Embryonic facial prominence (tissue), 1 donor: ENCODE measurements around the gene CCDC148.

Experiments used
- DNase-seq: peaks from one replicate; pipeline ENCODE4 v3.0.0-alpha.2; 2016; ENCODE audit errors: extremely low spot score

The CCDC148 gene

DNA sequence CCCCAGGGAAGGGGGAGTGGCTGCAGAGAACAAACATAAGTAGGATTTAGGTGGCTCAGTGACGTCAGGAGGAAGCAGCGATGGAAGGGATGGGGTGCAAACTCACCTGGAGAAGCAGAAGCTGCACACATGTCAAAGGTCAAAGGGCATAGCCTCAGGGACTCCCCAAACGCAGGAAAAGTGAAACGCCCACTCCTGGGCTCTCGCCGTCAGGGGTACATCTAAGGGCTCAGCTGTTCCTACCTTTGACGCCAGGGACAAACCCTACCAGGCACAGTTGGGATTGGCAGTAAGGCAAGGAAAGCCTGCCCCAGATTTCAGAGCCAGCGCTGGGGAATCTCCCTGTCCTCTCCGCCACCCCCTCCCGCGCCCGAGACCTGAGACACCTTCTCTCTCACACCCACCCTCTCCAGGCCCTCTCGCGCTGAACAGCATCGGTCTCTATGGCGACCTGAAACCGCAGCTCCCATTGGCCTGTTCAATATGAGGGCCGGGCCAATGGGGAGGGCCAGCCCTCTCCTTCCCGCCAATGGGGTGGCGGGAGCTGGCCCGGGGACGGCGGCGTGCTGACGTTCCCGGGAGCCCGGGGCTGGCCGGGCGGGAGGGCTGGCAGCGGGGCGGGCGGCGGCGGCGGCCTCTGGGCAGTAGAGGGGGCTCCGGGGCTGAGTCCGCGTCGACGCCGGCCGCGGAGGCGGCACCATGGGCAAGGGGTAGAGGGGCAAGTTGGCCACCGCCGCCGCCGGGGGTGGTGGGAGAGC lies at the start of gene CCDC148, which contains the start of gene PKP4:
Gene CCDC148 (minus strand): TSS at position 445 of the 758 bp plus-strand sequence. CDS start 314 bp downstream, at position 131.
Gene PKP4 (plus strand): TSS at position 644 of the 758 bp plus-strand sequence. CDS start 76,233 bp downstream, outside the sequence.
- DNase-seq: peak; percentile 89

- no peak for DNase-seq
These were observed 48.9 kb upstream of the CCDC148 start for GRCh38 chr2:158505448-158505934.

- no peak for DNase-seq
These were observed 47.5 kb upstream of the CCDC148 start for GRCh38 chr2:158504088-158504487.

DNA sequence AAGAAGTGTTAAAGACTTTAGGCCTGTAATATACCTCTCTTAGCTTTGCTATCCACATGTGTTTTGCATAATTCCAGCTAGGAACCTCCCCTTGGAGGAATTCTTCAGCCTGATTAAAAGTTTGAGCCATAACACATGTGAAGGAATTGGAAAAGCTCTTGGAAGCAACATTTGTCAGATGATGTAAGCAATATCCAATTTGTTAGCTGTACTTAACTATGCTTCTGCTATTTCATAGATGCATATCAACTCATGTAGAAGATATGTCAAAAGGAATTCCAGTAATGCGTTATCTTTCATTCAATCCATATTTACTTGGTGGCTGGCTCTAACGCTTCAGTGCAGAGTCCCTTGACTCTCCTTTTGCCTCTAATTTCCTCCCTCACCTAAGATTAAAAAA lies 46.4 kb upstream of the CCDC148 start:
- no peak for DNase-seq

DNA sequence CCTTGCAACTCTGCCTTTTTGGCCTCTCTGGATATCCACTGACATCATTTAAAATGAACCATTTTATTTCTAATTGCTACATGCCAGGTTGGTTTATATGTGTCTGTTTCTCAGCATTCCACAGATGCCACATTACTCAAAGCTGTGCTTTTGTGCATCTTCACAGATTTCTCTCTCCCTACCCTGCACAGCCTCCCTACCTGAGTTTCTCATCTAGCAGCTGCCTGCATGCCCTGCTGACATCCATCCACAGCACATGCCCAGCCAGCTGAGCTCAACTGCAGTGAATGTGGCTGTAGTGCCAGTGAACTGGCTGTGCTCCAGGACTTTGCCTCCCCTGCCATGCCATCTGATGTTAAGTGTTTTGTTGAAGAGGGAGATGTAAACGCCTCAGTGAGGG lies 44.7 kb upstream of the CCDC148 start:
- DNase-seq: no peak

DNA sequence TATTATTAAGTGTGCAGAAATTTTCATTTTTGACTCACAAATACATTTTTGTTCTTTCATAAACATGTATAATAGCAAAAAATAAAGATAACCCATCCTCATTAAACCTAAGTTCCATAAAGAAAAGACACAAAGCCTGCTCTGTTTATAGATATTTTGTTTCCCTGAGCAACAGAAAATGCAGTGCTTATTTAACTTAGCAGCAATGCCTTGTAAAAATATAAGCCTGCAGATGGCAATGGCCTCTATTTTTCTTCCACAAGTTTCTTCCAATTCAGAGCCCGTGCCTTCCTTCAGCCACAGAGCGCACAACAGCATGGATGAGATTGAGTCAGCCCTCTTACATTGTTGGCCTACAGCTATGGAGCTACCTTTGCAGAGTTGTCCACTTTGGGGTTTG lies 43.8 kb upstream of the CCDC148 start:
- no peak for DNase-seq

GRCh38 chr2:158499383-158499782 lies 42.8 kb upstream of the CCDC148 start:
- DNase-seq: no peak

- DNase-seq: no peak
These were observed 42.2 kb upstream of the CCDC148 start for GRCh38 chr2:158498749-158499136.

- DNase-seq: no peak
These were observed 41.6 kb upstream of the CCDC148 start for GRCh38 chr2:158498043-158498748.

DNA sequence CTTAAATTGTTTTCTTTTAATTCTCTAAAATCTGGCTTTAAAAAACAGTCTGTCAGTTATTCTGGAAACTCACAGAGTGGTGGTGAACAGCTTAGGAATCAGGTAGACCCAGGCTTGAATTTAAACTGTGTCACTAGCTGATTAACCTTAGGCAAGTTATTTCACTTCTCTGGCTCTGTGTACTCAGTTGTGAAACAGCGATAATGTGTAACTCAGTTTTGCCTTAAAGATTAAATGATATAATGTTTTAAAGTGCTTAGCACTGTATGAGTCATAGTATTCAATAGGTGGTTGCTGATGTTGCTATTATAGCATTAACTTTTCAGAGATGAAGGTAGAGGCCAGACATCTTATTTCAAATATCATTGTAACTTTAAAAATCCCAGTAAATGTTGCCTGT lies 40.9 kb upstream of the CCDC148 start:
- DNase-seq: no peak

- DNase-seq: no peak
These were observed 40.4 kb upstream of the CCDC148 start for GRCh38 chr2:158496986-158497385.

GRCh38 chr2:158495175-158495574 lies 38.6 kb upstream of the CCDC148 start:
- DNase-seq: no peak

DNA sequence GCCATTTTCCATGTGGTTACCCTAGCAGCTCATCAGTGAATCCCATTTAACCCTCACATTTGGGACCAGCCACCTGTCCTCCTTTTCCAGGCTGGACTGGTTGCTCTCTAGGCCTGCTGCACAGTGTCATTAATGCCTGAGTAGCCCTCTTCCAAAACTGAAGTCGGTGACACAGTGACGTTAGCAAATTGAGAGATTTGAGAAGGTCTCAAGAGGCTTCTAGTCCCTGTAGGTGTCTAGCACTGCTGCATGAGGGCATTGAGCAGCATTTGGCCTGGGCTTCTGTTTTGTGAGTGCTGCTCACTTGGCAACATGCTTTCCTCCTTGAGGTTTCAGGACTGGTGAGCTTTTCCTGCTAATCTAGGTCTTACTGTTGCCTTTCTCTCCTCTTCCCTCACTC lies 36.9 kb upstream of the CCDC148 start:
- DNase-seq: no peak

DNA sequence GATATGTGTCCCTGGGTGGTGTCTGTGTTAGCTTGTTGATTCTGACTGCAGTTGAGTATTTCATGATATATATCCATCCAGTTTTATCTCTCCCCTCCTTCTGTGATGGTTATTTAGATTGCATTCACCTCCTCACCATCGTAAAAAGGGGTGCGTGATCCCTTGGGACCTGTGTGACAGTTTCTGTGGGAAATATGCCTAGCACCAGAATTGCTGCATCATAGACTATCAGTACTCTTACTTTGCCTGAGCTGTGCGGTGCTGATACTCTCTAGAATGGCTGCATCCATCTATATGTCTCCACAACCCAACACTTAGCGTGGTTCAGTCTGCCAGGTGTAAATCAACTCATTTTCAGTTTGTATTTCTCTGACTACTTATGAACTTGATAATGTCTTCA lies 34.5 kb upstream of the CCDC148 start:
- DNase-seq: no peak

- no peak for DNase-seq
These were observed 33.0 kb upstream of the CCDC148 start for GRCh38 chr2:158489366-158490112.

- no peak for DNase-seq
These were observed 32.1 kb upstream of the CCDC148 start for GRCh38 chr2:158488442-158489216.

DNA sequence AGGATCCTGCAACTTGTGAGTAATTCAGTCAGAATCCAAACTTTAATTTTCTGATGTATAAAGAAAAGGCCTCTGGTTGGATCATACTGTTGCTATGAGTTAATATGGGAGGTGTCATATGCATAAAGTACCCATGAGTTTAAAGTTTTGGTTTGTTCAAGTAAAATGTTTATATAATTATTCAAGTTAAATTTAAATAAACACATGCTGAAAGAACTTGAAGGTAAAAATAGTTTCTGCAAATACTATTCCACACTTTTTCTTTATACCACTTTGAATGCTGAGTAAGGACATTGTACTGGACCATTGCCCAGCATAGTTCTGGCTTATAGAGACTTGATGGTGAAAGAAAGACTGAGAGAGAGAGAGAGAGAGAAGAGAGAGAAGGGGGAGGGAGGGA lies 30.9 kb upstream of the CCDC148 start:
- DNase-seq: no peak

DNA sequence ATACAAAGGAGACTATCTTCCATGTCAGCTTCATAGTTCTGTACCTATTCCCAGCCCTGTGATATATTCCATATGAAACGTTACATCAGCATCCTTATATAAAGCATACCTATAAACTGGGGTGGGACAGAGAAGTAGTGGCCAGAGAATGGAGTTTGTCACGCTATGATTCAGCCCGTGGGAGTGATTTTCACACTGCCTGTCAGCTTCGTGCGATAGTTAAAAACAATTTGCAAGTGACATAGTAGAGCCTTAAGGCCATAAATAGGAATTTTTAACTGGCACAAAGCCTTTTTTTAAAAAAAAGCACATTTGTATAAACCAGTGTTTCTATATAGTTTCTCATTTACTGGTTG lies 30.4 kb upstream of the CCDC148 start:
- DNase-seq: no peak

GRCh38 chr2:158486150-158486969 lies 29.8 kb upstream of the CCDC148 start:
- DNase-seq: no peak

DNA sequence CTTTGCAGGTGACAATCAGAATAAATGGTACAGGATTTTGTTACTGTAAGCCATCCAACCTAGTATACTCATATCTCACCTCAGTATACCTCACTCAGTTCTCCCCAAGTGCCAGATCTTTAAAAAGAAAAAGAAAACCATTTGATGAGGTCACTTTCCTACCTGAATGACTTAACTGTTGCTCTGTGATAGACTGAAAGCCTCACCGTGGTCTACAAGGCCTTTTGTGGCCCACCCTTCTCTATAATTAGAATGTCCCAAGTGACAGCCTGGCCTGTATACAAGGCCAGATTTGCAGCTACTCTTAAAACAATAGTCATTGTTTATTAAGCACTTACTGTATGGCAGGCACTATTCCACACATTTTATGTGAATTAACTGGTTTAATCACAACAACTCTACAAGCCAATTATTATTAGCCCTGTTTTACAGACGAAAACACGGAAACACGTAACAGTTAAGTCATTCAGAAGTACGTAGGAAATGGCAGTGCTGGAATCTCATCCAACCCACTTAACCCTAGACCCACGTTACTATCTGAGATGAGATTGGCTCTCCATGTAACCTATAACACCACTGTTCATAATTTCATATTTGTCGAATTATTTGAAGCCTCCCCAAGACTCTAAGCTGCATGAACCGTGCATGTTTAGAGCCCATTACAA lies 28.5 kb upstream of the CCDC148 start:
- no peak for DNase-seq
